HFF-Myc (cell line): ENCODE results near the gene BRI3BP.

Source experiments
- DNase-seq: peaks from one replicate; pipeline ENCODE4 v3.0.0-alpha.2; 2011; ENCODE audit warnings: low read depth; ENCODE audit errors: extremely low read depth
- H3K4me3 ChIP-seq: replicated peaks from 2 replicates; pipeline ENCODE4 v1.5.1; 2011; ENCODE audit warnings: low read depth, mild to moderate bottlenecking, control low read depth, low read length
- TF ChIP-seq, protein P1 (sequence below): IDR thresholded peaks from 2 replicates; pipeline ENCODE4 v1.5.1; 2012; ENCODE audit warnings: mild to moderate bottlenecking, low read depth, low read length, control low read depth; ENCODE audit errors: missing control alignments

The BRI3BP gene

DNA sequence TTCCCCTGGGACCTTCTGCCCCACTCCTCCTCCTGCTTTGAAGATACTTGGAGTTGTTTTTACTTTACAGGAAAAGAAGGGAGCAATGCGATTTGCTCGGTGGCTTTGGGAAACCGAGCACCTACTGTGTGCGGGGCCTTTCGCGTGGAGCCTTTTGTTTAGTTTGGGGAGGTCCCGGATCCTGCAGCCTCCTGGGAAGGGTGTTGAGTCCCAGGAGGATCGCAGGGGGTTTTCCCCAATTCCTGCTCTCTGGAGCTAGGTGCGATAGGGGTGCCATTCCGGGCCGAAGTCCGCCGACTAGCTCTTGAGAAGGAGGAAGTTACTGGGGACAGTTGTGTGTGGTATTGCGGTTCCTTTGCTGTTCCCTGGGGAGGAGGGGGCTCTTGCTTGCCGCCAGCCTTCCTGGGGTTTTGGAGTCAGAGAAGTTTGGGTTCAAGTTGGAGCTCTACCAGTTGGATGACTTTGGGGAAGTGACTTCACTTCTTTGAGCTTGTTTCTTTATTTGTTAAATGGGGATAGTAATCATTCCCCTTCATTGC is 1.1 kb downstream of the BRI3BP start:
- no peak for DNase-seq
- H3K4me3 ChIP-seq = peak overlapping the region; percentile 76
- TF ChIP-seq, protein P1, sequence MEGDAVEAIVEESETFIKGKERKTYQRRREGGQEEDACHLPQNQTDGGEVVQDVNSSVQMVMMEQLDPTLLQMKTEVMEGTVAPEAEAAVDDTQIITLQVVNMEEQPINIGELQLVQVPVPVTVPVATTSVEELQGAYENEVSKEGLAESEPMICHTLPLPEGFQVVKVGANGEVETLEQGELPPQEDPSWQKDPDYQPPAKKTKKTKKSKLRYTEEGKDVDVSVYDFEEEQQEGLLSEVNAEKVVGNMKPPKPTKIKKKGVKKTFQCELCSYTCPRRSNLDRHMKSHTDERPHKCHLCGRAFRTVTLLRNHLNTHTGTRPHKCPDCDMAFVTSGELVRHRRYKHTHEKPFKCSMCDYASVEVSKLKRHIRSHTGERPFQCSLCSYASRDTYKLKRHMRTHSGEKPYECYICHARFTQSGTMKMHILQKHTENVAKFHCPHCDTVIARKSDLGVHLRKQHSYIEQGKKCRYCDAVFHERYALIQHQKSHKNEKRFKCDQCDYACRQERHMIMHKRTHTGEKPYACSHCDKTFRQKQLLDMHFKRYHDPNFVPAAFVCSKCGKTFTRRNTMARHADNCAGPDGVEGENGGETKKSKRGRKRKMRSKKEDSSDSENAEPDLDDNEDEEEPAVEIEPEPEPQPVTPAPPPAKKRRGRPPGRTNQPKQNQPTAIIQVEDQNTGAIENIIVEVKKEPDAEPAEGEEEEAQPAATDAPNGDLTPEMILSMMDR = no peak

DNA sequence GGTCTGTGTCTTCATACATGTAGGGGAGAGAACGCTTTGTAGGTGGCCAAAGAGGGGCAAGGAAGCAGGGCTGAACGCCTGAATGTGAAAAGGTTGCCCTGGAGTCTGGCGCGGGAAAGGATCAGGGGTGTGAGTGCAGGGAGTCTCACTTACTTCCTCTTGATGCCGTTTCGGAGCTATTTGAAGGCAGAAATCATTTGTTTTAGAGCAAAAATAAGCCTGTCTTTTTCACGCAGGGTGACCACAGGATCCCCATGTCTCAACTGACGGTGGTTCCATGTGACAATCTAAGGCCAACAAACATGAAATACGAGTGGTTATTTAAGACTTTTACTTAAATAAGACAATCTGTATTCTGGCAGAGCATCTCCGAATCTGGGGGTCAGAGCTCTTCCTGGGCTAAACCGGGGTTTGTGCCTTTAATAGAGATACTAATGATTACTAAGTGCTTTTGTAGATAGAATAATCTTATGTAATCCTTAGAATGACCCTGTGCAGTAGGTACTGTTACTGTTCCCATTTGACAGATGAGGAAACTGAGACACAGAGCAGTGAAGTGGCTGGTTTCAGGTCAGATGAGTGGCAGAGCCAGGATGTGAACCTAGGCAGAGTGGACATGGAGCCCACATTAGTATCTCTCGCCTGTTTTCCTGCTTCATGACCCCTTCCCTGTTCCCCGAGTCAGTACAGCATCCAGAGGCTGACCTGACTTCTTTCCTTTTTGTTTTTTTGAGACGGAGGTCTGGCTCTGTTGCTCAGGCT is 1.9 kb downstream of the BRI3BP start:
- peak overlapping the region; percentile 76 for H3K4me3 ChIP-seq
- no peak for DNase-seq
- TF ChIP-seq, protein P1 = no peak

DNA sequence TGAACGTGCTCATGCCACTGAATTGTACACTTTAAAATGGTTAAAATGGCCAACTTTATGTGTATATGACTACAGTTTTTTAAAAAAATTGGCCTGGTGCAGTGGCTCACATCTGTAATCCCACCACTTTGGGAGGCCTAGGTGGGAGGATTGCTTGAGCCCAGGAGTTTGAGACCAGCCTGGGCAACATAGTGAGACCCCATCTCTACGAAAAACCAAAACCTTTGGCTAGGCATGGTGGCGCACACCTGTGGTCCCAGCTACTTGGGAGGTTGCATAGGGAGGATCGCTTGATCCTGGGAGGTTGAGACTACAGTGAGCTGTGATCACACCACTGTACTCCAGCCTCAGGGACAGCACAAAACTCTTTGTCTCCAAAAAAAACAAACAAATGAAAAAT is 5.3 kb downstream of the BRI3BP start:
- TF ChIP-seq, protein P1 = no peak
- DNase-seq = no peak
- H3K4me3 ChIP-seq = no peak overlapping the region

DNA sequence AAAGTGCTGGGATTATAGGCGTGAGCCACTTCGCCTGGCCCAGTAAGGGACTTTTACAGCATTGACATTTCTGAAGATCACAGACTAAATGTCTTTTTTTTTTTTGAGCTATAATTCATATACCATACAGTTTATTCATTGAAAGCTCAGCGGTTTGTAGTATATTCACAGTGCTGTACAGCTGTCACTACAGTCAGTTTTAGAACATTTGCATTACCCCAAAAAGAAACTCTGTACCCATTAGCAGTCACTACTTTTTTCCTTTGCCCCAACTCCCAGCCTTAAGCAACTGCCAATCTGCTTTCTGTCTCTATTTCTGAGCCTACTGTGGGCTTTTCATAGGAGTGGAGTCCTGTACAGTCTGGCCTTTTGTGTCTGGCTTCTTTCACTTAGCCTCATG is 8.2 kb downstream of the BRI3BP start:
- no peak for DNase-seq
- no peak overlapping the region for H3K4me3 ChIP-seq
- TF ChIP-seq, protein P1 = no peak

DNA sequence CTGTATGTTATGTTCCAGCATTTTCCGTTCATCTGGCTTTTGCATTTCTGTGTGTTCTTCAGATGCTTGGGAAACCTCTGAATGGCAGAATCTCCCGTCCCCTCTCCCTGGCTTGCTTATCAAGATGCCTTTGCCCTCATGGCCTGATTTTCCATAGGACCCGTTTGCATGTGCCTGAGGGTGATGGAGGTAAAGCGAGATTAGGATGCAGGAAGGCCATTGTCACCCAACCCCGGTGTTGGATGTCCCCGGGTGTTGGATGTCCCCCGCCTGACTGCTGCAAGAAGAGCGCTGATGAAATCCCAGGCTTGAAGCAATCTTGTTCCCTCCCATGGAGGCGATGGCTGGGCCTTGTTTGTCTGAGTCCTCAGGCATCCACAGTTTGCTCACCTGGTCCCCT is 9.6 kb downstream of the BRI3BP start:
- no peak overlapping the region for H3K4me3 ChIP-seq
- TF ChIP-seq, protein P1 = no peak
- no peak for DNase-seq

DNA sequence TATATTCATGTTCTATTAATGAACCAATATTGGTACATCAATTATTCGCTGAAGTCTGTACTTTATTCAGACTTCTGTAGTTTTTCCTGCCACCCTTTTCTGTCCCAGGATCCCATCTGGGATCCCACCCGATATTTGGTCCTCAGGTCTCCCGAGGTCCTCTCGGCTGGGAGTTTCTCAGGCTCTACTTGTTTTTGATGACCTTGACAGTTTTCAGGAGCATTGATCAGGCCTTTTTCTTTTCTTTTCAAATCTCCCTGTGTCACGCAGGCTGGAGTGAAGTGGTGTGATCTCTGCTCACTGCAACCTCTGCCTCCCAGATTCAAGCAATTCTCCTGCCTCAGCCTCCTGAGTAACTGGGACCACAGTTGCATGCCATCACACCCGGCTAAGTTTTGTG is 11.2 kb downstream of the BRI3BP start:
- TF ChIP-seq, protein P1 = no peak

More for the DNA sequence above, 11.2 kb downstream of the BRI3BP start:
- no peak for DNase-seq
- no peak overlapping the region for H3K4me3 ChIP-seq
